H1 (cell line): ENCODE results near the gene UBE2V1. TPM values are rescaled to one million over a fixed set of nuclear protein-coding genes. Genes with fewer than 3 reads are reported as not detected.
A peak's percentile ranks its signal among the peaks of the same experiment; 100 is the strongest.

Experiments
- CTCF ChIA-PET: fragments of 300-600 bp; sonication (Branson Sonifier 250); formaldehyde crosslinking; loops from one replicate; lab custom pipeline; 2021; ENCODE audit not compliant: partially characterized antibody; lab: Charles Lee
- POLR2A ChIA-PET: fragments of 300-600 bp; sonication (Branson Sonifier 250); formaldehyde crosslinking; loops from one replicate; lab custom pipeline; 2021; ENCODE audit warnings: inconsistent platforms; ENCODE audit not compliant: partially characterized antibody; lab: Charles Lee
- DNase-seq, 2 experiments: peaks; one replicate each; pipeline versions ENCODE4 v3.0.0 to v3.0.0-alpha.2; 2010 to 2022; ENCODE audit warnings: low spot score in 2 of 2, low read depth in 1 of 2, mixed read lengths in 1 of 2
- FAIRE-seq: peaks from 2 replicates; lab custom pipeline; 2011; peaks lifted over from hg19 to GRCh38; lab: Jason Lieb, UNC
- H2AFZ ChIP-seq: 2 replicates; pipeline ENCODE4 v1.8.1; 2012; ENCODE audit warnings: low read length, inconsistent platforms
- H2AK5ac ChIP-seq: 2 replicates; pipeline ENCODE4 v1.6.1; 2013; ENCODE audit warnings: low read depth, low read length
- H2BK120ac ChIP-seq: replicated peaks from 2 replicates; pipeline ENCODE3; 2013; ENCODE audit warnings: low read depth, low read length, inconsistent platforms
- H2BK12ac ChIP-seq: 2 replicates; pipeline ENCODE4 v1.6.1; 2013; ENCODE audit warnings: low read depth, low read length
- H2BK15ac ChIP-seq: 2 replicates; pipeline ENCODE4 v1.6.1; 2013; ENCODE audit warnings: low read length
- H2BK20ac ChIP-seq: 2 replicates; pipeline ENCODE4 v1.6.1; 2013; ENCODE audit warnings: low read length
- H2BK5ac ChIP-seq: 2 replicates; pipeline ENCODE4 v1.6.1; 2013; ENCODE audit warnings: low read depth, low read length
- H3K14ac ChIP-seq: 2 replicates; pipeline ENCODE4 v1.6.1; 2013; ENCODE audit warnings: inconsistent platforms; ENCODE audit not compliant: insufficient read length
- H3K18ac ChIP-seq: 2 replicates; pipeline ENCODE4 v1.6.1; 2013; ENCODE audit warnings: low read length; ENCODE audit errors: extremely low read depth
- H3K23ac ChIP-seq: 2 replicates; pipeline ENCODE4 v1.6.1; 2013; ENCODE audit warnings: inconsistent platforms; ENCODE audit not compliant: insufficient read length
- H3K23me2 ChIP-seq: 2 replicates; pipeline ENCODE4 v1.6.1; 2013; ENCODE audit warnings: low read depth, low read length
- H3K27ac ChIP-seq: 2 replicates; pipeline ENCODE4 v1.6.1; 2011; ENCODE audit warnings: low read depth, low read length, inconsistent platforms
- H3K27me3 ChIP-seq, 4 experiments: replicated peaks in 1 of 4; 1 replicate in 1 of 4; 2 replicates in 3 of 4; pipeline versions ENCODE4 v1.6.1 to v1.8.1; 2011 to 2013; ENCODE audit warnings: low read length in 3 of 4, mild to moderate bottlenecking in 3 of 4, inconsistent platforms in 2 of 4, mixed read lengths in 2 of 4, moderate library complexity in 1 of 4; ENCODE audit not compliant: control insufficient read depth in 3 of 4, insufficient read depth in 3 of 4; ENCODE audit errors: extremely low read depth in 1 of 4
- H3K36me3 ChIP-seq, 4 experiments: 2 replicates each; pipeline versions ENCODE4 v1.6.1 to v1.8.1; 2011 to 2013; ENCODE audit warnings: mild to moderate bottlenecking in 4 of 4, low read length in 3 of 4, moderate library complexity in 2 of 4, control low read depth in 1 of 4, inconsistent platforms in 1 of 4; ENCODE audit not compliant: insufficient read depth in 4 of 4, control insufficient read depth in 2 of 4
- H3K4ac ChIP-seq: replicated peaks from 2 replicates; pipeline ENCODE3; 2013; ENCODE audit warnings: low read length, low read depth, mixed read lengths, inconsistent platforms; ENCODE audit not compliant: insufficient read length
- H3K4me1 ChIP-seq, 4 experiments: replicated peaks in 1 of 4; 1 replicate in 1 of 4; 2 replicates in 3 of 4; pipeline versions ENCODE4 v1.6.1 to v1.8.1; 2011 to 2013; ENCODE audit warnings: low read length in 3 of 4, inconsistent platforms in 2 of 4, mixed read lengths in 1 of 4; ENCODE audit not compliant: insufficient read depth in 4 of 4, control insufficient read depth in 3 of 4
- H3K4me2 ChIP-seq, 2 experiments: 2 replicates each; pipeline versions ENCODE4 v1.6.1 to v1.8.1; 2011 to 2013; ENCODE audit warnings: low read depth in 2 of 2, low read length in 2 of 2, control low read depth in 1 of 2, inconsistent platforms in 1 of 2, mild to moderate bottlenecking in 1 of 2; ENCODE audit not compliant: insufficient read depth in 1 of 2
- H3K4me3 ChIP-seq, 4 experiments: fragments of 200-600, 300-600 bp in 1 of 4; sonication (generic), shearing (Covaris generic), sonication (Bioruptor Twin) in 1 of 4; 2 replicates each; pipeline versions ENCODE4 v1.5.1 to v1.8.1; 2011 to 2016; ENCODE audit warnings: low read length in 4 of 4, low read depth in 3 of 4, control low read depth in 2 of 4, inconsistent platforms in 2 of 4, mild to moderate bottlenecking in 2 of 4, mixed read lengths in 1 of 4, moderate library complexity in 1 of 4; ENCODE audit not compliant: insufficient read depth in 2 of 4; ENCODE audit errors: extremely low read depth in 1 of 4
- H3K56ac ChIP-seq: replicated peaks from 2 replicates; pipeline ENCODE3; 2013; ENCODE audit warnings: low read depth, mild to moderate bottlenecking, mixed read lengths, low read length, inconsistent platforms; ENCODE audit not compliant: insufficient read length
- H3K79me1 ChIP-seq: 2 replicates; pipeline ENCODE4 v1.6.1; 2013; ENCODE audit warnings: low read depth, low read length, control low read depth
- H3K79me2 ChIP-seq, 2 experiments: 2 replicates each; pipeline versions ENCODE4 v1.6.1 to v1.8.1; 2012 to 2013; ENCODE audit warnings: low read length in 2 of 2, mild to moderate bottlenecking in 2 of 2, inconsistent platforms in 1 of 2; ENCODE audit not compliant: insufficient read depth in 2 of 2, control insufficient read depth in 1 of 2
- H3K9ac ChIP-seq, 4 experiments: replicated peaks in 1 of 4; 1 replicate in 1 of 4; 2 replicates in 3 of 4; pipeline versions ENCODE4 v1.6.1 to v1.8.1; 2011 to 2013; ENCODE audit warnings: low read depth in 3 of 4, low read length in 3 of 4, control low read depth in 2 of 4, mild to moderate bottlenecking in 2 of 4, moderate library complexity in 2 of 4, inconsistent platforms in 1 of 4; ENCODE audit errors: extremely low read depth in 1 of 4
- H3K9me3 ChIP-seq, 2 experiments: 2 replicates each; pipeline versions ENCODE4 v1.6.1 to v1.8.1; 2012 to 2013; ENCODE audit warnings: mild to moderate bottlenecking in 2 of 2, moderate library complexity in 2 of 2, control low read depth in 1 of 2, inconsistent platforms in 1 of 2, low read depth in 1 of 2, low read length in 1 of 2, mixed read lengths in 1 of 2; ENCODE audit not compliant: insufficient read depth in 2 of 2
- H4K20me1 ChIP-seq, 2 experiments: replicated peaks in 1 of 2; 2 replicates each; pipeline versions ENCODE3 to v1.8.1; 2011 to 2013; ENCODE audit warnings: inconsistent platforms in 2 of 2, low read length in 2 of 2, mild to moderate bottlenecking in 1 of 2; ENCODE audit not compliant: insufficient read depth in 2 of 2, control insufficient read depth in 1 of 2
- H4K5ac ChIP-seq: 2 replicates; pipeline ENCODE4 v1.6.1; 2013; ENCODE audit warnings: low read length, low read depth, mixed read lengths, inconsistent platforms; ENCODE audit not compliant: insufficient read length
- H4K8ac ChIP-seq: 2 replicates; pipeline ENCODE4 v1.8.0; 2013; ENCODE audit warnings: mild to moderate bottlenecking, moderate library complexity, low read length, inconsistent platforms; ENCODE audit not compliant: insufficient read depth; ENCODE audit errors: extremely low read depth
- H4K91ac ChIP-seq: replicated peaks from 2 replicates; pipeline ENCODE3; 2013; ENCODE audit warnings: low read length, mixed read lengths, inconsistent platforms; ENCODE audit not compliant: insufficient read length
- BRCA1 ChIP-seq: IDR thresholded peaks from 2 replicates; pipeline ENCODE4 v1.6.1; 2012; ENCODE audit warnings: low read depth, low read length, improper control_type of control experiment
- CHD1 ChIP-seq: IDR thresholded peaks from 2 replicates; pipeline ENCODE4 v1.6.1; 2012; ENCODE audit warnings: low read depth, low read length, improper control_type of control experiment
- CREB1 ChIP-seq: IDR thresholded peaks from 2 replicates; pipeline ENCODE4 v1.6.1; 2012; ENCODE audit warnings: inconsistent platforms
- EP300 ChIP-seq, 2 experiments: IDR thresholded peaks; 1 replicate in 1 of 2; 2 replicates in 1 of 2; pipeline ENCODE4 v1.6.1; 2011 to 2012; ENCODE audit warnings: low read depth in 2 of 2, low read length in 2 of 2, mild to moderate bottlenecking in 2 of 2, borderline replicate concordance in 1 of 2, inconsistent platforms in 1 of 2, moderate library complexity in 1 of 2
- NANOG ChIP-seq: IDR thresholded peaks from 2 replicates; pipeline ENCODE4 v1.6.1; 2011; ENCODE audit warnings: low read length, low read depth, mild to moderate bottlenecking, inconsistent platforms; ENCODE audit not compliant: insufficient read depth, poor library complexity, severe bottlenecking
- POLR2AphosphoS5 ChIP-seq: IDR thresholded peaks from 2 replicates; pipeline ENCODE4 v1.6.1; 2011; ENCODE audit warnings: low read depth, low read length
- POU5F1 ChIP-seq: IDR thresholded peaks from 2 replicates; pipeline ENCODE4 v1.6.1; 2011; ENCODE audit warnings: low read depth, mild to moderate bottlenecking, low read length, moderate library complexity
- RAD21 ChIP-seq, 2 experiments: IDR thresholded peaks in 1 of 2; conservative IDR thresholded peaks in 1 of 2; 2 replicates each; pipeline ENCODE4 v1.6.1; 2011; ENCODE audit warnings: low read depth in 2 of 2, low read length in 2 of 2, improper control_type of control experiment in 1 of 2, inconsistent platforms in 1 of 2, mild to moderate bottlenecking in 1 of 2, moderate library complexity in 1 of 2
- SAP30 ChIP-seq: fragments of 300-600 bp; sonication (generic); IDR thresholded peaks from 2 replicates; pipeline ENCODE4 v1.7.1; 2012; ENCODE audit warnings: low read length, moderate library complexity, mild to moderate bottlenecking, inconsistent platforms; ENCODE audit not compliant: insufficient read depth, insufficient replicate concordance
- TEAD4 ChIP-seq: IDR thresholded peaks from 2 replicates; pipeline ENCODE4 v1.6.1; 2012; ENCODE audit warnings: low read depth, low read length, inconsistent platforms, mixed read lengths
- WGBS, 2 experiments: shearing (Covaris generic) in 1 of 2; methylation state at CpG; one replicate each; pipeline versions ENCODE4 v1.1.6 to v1.1.7; 2013 to 2015; ENCODE audit warnings: low lambda C conversion rate in 2 of 2, mixed read lengths in 2 of 2, inconsistent platforms in 1 of 2, low coverage in 1 of 2, missing lambda C conversion rate in 1 of 2; ENCODE audit not compliant: insufficient replicate concordance in 2 of 2, insufficient coverage in 1 of 2, insufficient read length in 1 of 2; ENCODE audit errors: extremely low coverage in 1 of 2, missing lambda C conversion rate in 1 of 2; 5-methylcytosine and 5-hydroxymethylcytosine counted together
- polyA plus RNA-seq, 7 experiments: library from polyadenylated mRNA; depleted of rRNA in 3 of 7; stranded (reverse) in 5 of 7; unstranded in 2 of 7; fragments of >200 nt in 5 of 7; fragments of 200-250 nt in 2 of 7; gene quantifications; 1 replicate in 5 of 7; 2 replicates in 1 of 7; 4 replicates in 1 of 7; pipeline versions ENCODE4 v1.2.1 to v1.2.3, GENCODE V29; 2011 to 2013; ENCODE audit warnings: missing spikeins in 2 of 7, mixed read lengths in 2 of 7
- total RNA-seq: library from RNA; stranded (reverse); fragmentation: NEBNext Ultra II Directional; extraction: Animal tissue kit (Norgen Biotek cat#: 25700); gene quantifications from 2 replicates; pipeline ENCODE4 v1.2.1, GENCODE V29; 2021
- TF ChIP-seq, protein P1 (sequence below): IDR thresholded peaks from 2 replicates; pipeline ENCODE4 v1.6.1; 2011; ENCODE audit warnings: low read length, improper control_type of control experiment

Gene UBE2V1
- total and polyA plus RNA-seq, 2 of the 8 experiments (the other 6 are each of a cell fraction or from before 2014, with no cell fraction given) = 141 to 184 TPM

DNA sequence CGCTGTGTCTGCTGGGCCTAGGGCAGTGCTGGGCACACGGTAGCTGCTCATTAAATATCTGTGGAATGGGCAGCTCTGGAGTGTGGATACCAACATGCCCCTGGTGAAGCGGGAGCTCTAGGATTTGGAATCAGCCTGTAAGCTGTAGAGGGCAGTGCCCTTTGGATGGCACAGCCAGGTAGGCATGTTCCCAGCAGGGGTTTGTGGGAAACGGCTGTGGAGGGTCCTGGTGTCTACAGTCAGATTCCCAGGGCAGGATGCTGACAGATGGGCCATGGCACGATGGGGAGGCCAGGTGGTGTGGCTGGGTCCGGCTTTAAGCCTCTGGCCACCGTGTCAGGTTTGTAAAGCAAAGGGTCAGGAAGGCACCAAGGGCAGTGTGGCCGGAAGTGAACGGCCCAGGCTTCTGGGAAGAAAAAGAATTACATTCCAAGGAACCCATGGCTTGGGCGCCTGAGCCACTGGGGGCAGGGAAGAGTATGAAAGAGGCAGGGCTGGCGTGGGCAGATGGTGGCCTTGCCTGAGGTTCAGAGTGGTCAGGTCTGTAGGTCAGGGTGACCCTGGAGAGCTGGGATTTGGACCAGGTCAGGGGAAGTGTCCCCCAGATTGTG, 44.8 kb downstream of the UBE2V1 start:
- Histone ChIP-seq H3K56ac (no peak overlapping the region), H2BK12ac (peak overlapping the region; percentile 68; the same call in 1 of the 2 replicates), H4K20me1 (no peaks in the 10 kb centered on the region), H2AFZ (no peak overlapping the region), H3K14ac (no peak overlapping the region), H3K23me2 (no peaks in the 10 kb centered on the region), H3K79me1 (no peaks in the 10 kb centered on the region), H3K4me2 (no peak overlapping the region), H2BK120ac (no peak overlapping the region), H4K91ac (no peak overlapping the region), H3K4ac (no peak overlapping the region), H2BK15ac (no peak overlapping the region; the same call in 1 of the 2 replicates), H3K9me3 (no peaks in the 10 kb centered on the region), H3K36me3 (no peaks in the 10 kb centered on the region), H3K23ac (no peak overlapping the region), H3K4me3 (no peak overlapping the region), H3K27me3 (no peaks in the 10 kb centered on the region), H2BK20ac (0 out of 2 replicates have a peak overlapping the region, but pooled peaks have one; percentile 72), H3K9ac (no peak overlapping the region), H3K79me2 (no peaks in the 10 kb centered on the region), H4K8ac (no peak overlapping the region), H3K4me1 (no peaks in the 10 kb centered on the region; a peak in 2 of 7 replicates), H3K27ac (no peak overlapping the region), H2AK5ac (no peak overlapping the region), H3K18ac (no peak overlapping the region), H2BK5ac (peak overlapping the region; percentile 32; the same call in 1 of the 2 replicates), H4K5ac (no peak overlapping the region)
- ChIA-PET CTCF (interaction anchor here (0.7 to 21.4 kb wide), 10 partner anchors 7 to 460 kb away, joined by 3 to 514 read pairs (median 6); partner anchors contain the start of genes PEDS1 and SNAI1), POLR2A (interaction anchor here (0.7 to 19.2 kb wide), 3 partner anchors 12 to 770 kb away, joined by 3 to 287 read pairs (median 3); partner anchors contain the start of gene SNAI1)
- 80% methylated on average over 11 of the region's 11 CpGs; no CpG with 5 or more reads in 1 of the 2 experiments for WGBS, 2 experiments
- DNase-seq (no peak), FAIRE-seq (no peak)
- TF ChIP-seq NANOG = no peak
- TF ChIP-seq SAP30 = no peak
- TF ChIP-seq CREB1 = no peak
- no peak for TF ChIP-seq CHD1
- TF ChIP-seq POLR2AphosphoS5 = no peak
- TF ChIP-seq, protein P1, sequence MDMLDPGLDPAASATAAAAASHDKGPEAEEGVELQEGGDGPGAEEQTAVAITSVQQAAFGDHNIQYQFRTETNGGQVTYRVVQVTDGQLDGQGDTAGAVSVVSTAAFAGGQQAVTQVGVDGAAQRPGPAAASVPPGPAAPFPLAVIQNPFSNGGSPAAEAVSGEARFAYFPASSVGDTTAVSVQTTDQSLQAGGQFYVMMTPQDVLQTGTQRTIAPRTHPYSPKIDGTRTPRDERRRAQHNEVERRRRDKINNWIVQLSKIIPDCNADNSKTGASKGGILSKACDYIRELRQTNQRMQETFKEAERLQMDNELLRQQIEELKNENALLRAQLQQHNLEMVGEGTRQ = no peak
- no peak for TF ChIP-seq POU5F1
- TF ChIP-seq EP300 (IDR thresholded peaks at IDR 0.05; ENCODE audit: borderline replicate concordance in 1 of 2, low read depth in 2 of 2, low read length in 2 of 2) = no peak
- TF ChIP-seq TEAD4 = no peak
- no peak for TF ChIP-seq BRCA1
- TF ChIP-seq RAD21 (IDR thresholded peaks at IDR 0.05 in 1 of 2, conservative IDR thresholded peaks at IDR 0.05 in 1 of 2; ENCODE audit: low read depth in 2 of 2, low read length in 2 of 2) = no peak
